CD4-positive, alpha-beta T cell treated with Interleukin-10 for 1 hour (primary cell): ENCODE measurements around the gene RARG.

Experiments used
- DNase-seq: peaks from one replicate; pipeline ENCODE4 v3.0.0-alpha.2; 2020

Gene RARG

GRCh38 chr12:53161119-53161911, 70.7 kb downstream of the RARG start:
- no peak for DNase-seq

- DNase-seq: no peak
These were observed 71.3 kb downstream of the RARG start for GRCh38 chr12:53160673-53161072.
